ENCODE results near the gene CLDN15.

The CLDN15 gene

DNA sequence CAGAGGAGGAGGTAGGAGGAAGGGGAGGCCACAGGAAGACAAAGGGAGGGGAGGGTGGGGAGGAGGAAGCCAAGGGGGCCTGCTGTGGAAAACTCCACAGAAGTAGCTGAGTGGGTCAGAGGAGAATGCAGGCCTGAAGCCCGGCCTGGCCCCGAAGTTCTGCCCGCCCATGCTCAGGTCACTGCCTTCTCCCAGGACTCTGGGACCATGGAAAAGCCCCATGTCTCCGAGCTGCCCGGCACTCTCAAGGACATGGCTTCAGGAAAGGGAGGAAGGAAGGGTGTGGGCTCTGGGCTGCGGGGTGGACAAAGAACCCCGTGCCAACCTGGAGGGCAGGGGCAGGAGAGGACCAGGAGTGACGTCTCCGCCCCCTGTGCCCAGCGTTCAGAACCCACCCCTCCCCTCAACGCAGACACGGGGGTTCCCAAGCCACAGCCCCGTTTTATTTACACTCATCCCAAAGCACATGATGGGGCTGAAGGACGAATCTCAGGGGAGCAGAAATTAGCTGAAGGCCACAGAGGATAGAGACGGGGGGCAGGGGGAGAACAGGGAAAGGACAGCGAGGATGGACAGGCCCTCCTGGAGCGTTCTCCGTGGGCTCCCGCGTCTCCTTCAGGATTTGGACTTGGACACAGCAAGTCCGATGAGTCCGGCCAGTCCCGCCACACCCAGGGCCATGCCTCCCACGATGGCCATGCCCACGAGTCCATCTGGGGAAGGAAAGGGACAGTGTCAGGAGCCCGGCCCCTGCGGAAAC lies 1.8 kb upstream of the CLDN15 start:
- no peak for TF ChIP-seq ZNF274 (IDR thresholded peaks at IDR 0.05; ENCODE audit: low read depth, low read length)
- no peak overlapping the region for H3K4me3 ChIP-seq (ENCODE audit: low read length)

DNA sequence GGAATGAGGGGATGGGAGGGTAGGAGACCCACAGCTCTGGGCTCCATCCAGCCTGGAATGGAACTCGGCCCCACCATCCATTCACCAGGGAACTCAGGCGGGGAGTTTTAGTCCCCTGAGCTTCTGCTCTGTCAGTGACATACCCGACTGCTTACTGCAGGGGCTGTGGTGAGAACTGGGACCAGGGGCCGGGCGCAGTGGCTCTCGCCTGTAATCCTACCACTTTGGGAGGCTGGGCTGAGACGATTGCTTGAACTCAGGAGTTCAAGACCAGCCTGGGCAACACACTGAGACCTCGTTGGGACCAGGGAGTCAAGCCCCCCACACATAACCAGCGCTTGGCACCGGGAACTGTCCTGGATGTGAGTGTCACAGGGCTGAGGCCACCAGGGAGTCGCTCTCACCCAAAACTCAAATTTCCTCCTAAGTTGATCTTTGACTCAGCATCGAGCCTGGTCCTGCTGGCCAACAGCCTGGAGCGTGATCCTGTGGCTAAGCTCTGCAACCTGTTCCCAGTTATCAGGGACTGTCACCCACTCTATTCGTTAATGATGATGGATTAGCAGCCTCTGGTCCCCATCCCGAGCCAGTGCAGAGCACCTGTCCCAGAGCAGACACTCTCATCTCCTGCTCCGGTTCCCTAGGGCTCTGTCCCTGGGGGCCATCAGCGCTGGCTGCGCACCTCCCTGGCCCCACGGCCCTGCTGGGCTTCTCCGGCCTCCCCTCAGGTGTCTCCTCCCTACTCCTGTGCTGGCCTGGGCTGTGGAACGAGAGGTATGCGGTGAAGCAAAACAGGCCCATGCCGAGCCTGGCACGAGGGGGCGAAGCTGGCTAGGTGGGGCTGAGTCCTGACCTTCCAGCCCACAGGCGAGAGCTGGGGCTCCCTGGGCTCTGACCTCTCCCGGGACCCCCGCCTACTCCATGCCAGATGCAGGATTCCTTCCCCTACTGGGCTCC lies 902 bp upstream of the CLDN15 start:
- no peak overlapping the region for H3K4me3 ChIP-seq (ENCODE audit: low read length)

DNA sequence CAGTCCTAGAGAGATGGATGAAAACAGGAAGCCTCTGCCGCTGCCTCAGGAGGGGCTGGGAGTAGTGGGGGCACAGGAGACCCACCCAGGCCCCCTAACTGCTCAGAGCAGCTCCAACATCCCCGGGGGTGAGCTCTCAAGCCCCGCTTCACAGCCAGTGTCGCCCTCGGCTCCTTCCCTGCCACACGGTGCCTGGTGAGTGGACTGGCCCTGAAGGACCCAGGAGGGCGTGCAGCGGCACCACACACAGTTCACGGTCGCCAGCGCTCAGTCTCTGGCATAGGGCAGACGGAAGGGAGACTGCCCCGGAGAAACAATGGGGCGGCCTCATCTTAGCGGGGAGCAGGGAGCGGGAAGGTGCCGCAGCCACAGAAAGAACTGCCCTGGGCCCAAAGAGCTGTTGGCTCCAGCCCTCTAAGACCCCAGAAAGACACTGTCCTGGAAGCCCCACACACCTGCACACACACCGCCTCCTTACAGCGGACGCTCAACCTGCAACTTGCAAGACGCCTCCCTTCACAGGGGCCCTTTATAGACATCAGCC lies 1.2 kb downstream of the CLDN15 start:
- no peak overlapping the region for H3K4me3 ChIP-seq (ENCODE audit: low read length)
- TF ChIP-seq ZNF274 (IDR thresholded peaks at IDR 0.05; ENCODE audit: low read depth, low read length), result no peak

More for the DNA sequence above, 902 bp upstream of the CLDN15 start:
- TF ChIP-seq ZNF274 (IDR thresholded peaks at IDR 0.05; ENCODE audit: low read depth, low read length), result no peak

DNA sequence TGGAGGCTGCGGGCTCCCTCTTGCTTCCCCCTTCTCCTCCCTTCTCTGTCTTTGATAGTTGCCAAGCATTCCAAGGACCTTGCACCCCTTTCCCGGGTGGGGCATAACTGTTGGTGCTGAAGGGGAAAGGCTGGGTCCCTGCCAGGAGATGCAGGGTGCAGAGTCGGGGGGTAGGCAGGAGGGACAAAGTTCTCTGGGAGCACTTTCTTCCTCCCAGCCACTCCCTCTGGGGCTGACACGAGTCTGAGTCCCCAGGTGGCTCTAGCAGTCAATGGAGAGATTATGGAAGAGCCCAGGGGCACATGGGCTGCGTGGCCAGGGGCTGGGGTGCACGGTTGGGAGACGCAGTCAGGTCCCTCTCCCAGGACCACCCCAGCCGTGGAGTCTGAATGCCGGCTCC lies 2.1 kb downstream of the CLDN15 start:
- no peak for TF ChIP-seq ZNF274 (IDR thresholded peaks at IDR 0.05; ENCODE audit: low read depth, low read length)
- H3K4me3 ChIP-seq (ENCODE audit: low read length), result no peak overlapping the region

DNA sequence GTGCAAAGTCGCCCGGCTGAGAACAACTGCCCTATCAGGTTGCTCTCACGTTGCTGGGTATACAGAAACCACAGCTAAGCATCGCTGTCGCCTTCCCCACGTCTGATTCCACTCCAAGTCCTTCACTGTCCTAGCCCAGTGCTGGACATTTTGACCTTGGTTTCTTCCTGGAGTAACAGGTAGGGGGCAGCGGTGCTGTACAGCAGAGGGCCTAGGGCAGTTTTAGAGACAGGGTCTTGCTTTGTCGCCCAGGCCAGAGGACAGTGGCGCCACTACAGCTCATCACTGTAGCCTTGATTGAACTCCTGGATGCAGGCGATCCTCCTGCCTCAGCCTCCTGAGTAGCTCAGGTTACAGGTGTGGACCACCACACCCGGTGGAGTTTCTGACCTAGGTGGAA lies 2.6 kb downstream of the CLDN15 start:
- TF ChIP-seq ZNF274 (IDR thresholded peaks at IDR 0.05; ENCODE audit: low read depth, low read length), result no peak

DNA sequence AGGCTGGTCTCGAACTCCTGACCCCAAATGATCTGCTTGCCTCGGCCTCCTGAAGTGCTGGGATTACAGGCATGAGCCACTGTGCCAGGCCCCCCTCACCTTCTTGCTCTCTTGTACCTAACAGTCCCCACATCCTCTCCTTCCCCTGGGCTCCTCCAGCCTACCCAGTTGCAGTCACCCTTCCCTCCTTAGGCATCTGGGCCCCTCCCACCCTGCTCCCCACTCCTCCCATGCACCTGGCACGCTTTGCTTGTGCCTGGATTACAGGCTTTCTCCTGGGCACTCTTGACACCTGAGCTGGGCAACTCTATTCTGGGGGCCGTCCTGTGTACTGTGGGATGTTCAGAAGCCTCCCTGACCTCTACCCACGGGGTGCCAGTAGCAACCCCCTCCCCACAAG lies 3.0 kb downstream of the CLDN15 start:
- no peak overlapping the region for H3K4me3 ChIP-seq (ENCODE audit: low read length)
- no peak for TF ChIP-seq ZNF274 (IDR thresholded peaks at IDR 0.05; ENCODE audit: low read depth, low read length)

More for the DNA sequence above, 2.6 kb downstream of the CLDN15 start:
- no peak overlapping the region for H3K4me3 ChIP-seq (ENCODE audit: low read length)

DNA sequence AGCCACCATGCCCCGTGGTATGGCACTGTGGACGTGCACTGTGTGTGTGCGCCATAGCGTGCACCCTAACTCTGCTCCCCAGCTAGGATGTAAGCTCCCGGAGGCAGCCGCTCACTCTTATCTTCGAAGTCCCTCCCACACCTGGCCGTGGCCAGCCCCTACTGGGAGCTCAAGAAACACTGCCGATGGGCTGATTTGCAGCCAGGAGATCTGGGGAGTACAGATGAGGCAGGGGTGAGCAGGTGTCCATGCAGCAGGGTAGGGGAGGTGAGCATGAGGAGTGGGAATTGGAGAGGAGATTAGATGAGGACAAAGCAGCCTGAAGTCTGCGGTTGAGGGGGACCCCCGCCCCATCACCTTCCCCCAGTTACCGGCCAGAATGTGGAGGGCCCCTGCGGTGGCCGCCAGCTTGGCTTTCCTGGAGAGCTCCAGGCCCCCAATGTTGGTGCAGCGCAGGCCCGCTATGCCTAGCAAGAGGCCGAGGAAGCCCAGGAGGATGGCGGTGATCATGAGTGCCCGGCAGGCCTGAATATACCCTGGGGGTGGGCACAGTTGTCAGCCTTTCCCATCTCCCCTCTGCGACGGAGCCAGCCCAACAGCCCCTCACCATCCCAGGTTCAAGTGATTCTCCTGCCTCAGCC lies 3.6 kb downstream of the CLDN15 start:
- TF ChIP-seq ZNF274 (IDR thresholded peaks at IDR 0.05; ENCODE audit: low read depth, low read length), result no peak
- no peak overlapping the region for H3K4me3 ChIP-seq (ENCODE audit: low read length)

DNA sequence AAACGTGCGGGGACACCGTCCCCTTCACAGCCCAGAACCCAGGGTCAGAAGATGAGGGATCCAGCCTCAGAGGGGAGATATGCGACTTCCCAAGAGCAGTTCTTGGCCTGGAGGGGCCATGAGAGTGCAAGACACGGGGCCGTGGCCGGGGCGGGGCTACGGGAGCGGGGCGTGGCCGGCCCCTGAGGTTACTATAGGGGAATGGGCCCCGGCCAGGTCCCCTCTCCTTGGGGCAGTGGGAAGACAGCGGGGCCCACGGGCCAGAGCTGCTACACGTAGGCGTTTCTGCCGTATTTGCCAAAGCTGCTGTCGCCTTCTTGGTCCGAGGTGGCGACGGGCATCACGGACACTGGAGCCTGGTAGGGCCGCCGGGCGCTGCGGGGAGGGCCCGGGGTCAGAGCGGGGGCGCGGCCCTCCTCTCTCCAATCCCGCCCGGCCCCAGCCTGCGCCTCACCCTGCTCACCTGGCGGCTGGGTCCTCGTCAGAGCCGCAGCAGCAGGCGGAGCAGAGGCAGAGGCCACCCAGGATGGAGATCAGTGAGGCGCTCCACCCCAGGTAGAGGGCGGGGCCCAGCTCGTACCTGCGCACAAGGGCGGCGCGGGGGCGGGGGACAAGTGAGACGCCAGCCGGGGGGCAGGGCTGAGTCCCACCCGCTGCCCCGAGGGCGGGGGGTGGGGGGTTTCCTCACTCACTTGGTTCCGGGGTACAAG lies 5.3 kb downstream of the CLDN15 start:
- no peak overlapping the region for H3K4me3 ChIP-seq (ENCODE audit: low read length)
- no peak for TF ChIP-seq ZNF274 (IDR thresholded peaks at IDR 0.05; ENCODE audit: low read depth, low read length)

DNA sequence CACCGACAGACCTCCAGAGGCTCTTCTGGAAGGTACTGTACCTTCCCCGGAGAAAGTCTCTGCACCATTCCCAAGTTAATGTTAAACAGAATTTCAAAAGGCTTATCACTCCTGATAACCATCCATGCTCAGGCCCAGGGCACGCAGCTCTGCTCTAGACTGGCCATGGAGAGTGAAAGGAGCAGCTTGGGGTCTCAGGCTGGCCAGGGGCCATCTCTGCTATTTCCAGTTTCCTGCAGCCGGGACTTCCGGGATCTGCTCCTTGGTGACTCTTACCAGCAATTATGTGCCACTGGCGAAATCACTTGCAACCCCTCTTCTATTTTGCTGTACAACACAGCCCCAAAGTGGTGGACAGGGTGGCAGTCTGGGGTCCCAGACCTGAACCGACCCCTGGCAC lies 6.0 kb downstream of the CLDN15 start:
- TF ChIP-seq ZNF274 (IDR thresholded peaks at IDR 0.05; ENCODE audit: low read depth, low read length), result no peak
- no peak overlapping the region for H3K4me3 ChIP-seq (ENCODE audit: low read length)

DNA sequence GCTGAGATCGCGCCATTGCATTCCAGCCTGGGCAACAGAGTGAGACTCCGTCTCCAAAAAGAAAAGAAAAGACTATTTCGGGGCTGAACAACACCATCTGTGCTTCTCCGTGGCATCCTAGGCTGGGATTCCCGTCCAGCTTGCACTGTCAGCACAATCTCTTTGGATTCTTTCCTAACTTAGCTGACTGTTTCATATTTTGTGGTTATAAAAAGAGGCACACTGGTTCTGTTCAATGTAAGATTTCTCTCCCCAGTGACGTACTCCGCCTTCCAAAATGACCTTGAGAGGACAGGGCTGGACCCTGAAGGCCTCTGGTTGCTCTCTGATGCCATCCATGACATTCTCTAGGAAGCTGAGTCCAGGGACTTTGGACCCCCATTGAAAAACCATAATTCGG lies 10.9 kb downstream of the CLDN15 start:
- no peak overlapping the region for H3K4me3 ChIP-seq (ENCODE audit: low read length)
- no peak for TF ChIP-seq ZNF274 (IDR thresholded peaks at IDR 0.05; ENCODE audit: low read depth, low read length)

DNA sequence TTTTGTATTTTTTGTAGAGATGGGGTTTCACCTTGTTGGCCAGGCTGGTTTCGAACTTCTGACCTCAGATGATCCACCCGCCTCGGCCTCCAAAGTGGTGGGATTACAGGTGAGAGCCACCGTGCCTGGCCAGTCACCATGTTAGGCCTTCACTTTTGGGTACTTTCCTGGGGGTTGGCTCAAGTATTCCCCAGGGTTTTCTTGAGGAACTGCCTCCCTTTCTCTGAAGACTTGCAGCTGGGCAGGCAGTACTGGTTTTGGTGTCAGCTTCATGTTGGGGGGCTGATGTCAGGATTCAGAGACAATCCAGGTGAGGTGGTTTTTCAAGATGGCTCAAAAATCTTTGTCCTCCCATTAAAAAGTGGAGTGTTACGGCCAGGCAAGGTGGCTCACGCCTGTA lies 12.0 kb downstream of the CLDN15 start:
- H3K4me3 ChIP-seq (ENCODE audit: low read length), result no peak overlapping the region
- TF ChIP-seq ZNF274 (IDR thresholded peaks at IDR 0.05; ENCODE audit: low read depth, low read length), result no peak

DNA sequence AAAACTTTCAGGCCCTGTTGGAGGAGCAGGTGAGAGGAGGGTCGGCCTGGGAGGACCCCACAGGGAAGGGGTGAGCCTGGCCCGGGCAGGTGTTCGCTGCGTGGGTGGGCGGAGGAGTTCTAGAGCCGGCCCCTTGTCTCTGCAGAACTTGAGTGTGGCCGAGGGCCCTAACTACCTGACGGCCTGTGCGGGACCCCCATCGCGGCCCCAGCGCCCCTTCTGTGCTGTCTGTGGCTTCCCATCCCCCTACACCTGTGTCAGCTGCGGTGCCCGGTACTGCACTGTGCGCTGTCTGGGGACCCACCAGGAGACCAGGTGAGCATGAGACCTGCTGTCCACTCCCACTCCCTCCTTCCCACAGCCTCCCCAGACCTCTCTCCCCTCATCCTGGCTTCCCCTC lies 14.1 kb downstream of the CLDN15 start:
- no peak for TF ChIP-seq ZNF274 (IDR thresholded peaks at IDR 0.05; ENCODE audit: low read depth, low read length)
- no peak overlapping the region for H3K4me3 ChIP-seq (ENCODE audit: low read length)

DNA sequence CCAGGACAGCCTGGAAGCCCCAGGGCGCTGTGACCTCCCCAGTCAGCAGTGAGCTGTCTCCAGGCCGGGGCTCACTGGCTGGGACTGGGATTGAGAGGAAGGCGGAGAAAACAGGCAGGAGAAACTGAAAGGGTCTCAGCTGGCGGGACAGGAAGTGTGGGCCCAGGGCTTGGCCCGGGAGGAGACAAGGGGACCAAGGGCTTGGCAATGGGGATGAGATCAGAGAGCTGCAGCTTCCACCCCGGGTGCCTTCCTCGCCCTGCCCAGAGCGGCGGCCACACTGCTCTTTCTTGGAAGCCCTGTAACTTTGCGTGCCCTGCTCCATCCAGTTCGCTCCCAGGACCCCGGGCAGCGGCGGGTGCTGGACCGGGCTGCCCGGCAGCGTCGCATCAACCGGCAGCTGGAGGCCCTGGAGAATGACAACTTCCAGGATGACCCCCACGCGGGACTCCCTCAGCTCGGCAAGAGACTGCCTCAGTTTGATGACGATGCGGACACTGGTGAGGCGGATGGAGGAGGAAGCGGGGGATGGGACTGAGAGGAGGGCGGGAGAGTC lies 15.2 kb downstream of the CLDN15 start:
- no peak for TF ChIP-seq ZNF274 (IDR thresholded peaks at IDR 0.05; ENCODE audit: low read depth, low read length)
- H3K4me3 ChIP-seq (ENCODE audit: low read length), result no peak overlapping the region
